Measurements from ENCODE around the gene PKNOX2. TPM values are rescaled to one million over a fixed set of nuclear protein-coding genes. Genes with fewer than 3 reads are reported as not detected.

PKNOX2 gene
- 2.6 and 3.1 TPM in 2 replicates for total RNA-seq

DNA sequence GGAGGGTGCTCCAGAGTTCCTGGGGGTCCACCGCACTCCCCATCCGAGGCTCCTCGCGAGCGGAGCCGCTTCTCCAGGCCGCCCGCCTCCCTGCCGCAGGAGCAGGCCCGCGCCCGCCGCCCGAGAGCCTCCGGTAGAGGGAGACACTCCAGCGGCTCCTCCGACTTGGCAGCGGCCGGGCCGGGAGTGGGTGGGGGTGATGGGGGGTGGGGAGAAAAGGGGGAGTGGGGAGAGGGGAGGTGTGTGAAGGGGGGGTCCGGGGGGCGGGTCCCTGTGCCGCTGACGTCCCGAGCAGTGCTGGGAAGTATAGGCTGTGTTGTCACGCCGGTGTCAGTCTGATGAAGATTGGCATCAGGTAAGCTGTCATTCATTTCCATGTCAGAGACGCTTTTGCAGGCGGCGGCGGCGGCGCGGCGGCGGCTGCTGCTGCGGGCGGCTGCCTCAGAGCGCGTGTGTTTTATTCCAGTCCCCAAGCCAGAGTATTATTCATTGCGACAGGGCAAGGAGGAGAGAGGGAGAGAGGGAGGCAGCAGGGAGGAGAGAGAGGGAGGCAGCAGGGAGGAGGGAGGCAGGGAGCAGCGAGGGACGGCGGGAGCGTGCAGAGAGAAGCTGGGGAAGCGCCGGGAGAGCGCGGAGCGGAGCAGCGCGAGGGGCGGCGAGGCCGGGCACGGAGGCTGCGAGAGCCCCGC is at the start of gene PKNOX2:
PKNOX2 (plus strand) TSS at position 330 of the 689 bp plus-strand sequence. CDS start 186,555 bp downstream, outside the sequence.

Small RNAs within 50 kb of the gene (small RNA-seq; reads per million reads assigned to genes)
- gene RNU6-321P: not detected

Other genes starting within 250 kb of the PKNOX2 start
- 0.22 TPM in 1 of 2 replicates, not detected in the other for gene HEPN1, start 245.5 kb upstream of the PKNOX2 start, total RNA-seq
- not detected in 2 replicates for gene HEPACAM, start 228.7 kb upstream of the PKNOX2 start, total RNA-seq
- gene CCDC15, start 210.5 kb upstream of the PKNOX2 start, total RNA-seq: 3.5 and 5.1 TPM in 2 replicates
- gene SLC37A2, start 101.4 kb upstream of the PKNOX2 start, total RNA-seq: 9.1 and 11.4 TPM in 2 replicates
- gene TMEM218, start 53.1 kb upstream of the PKNOX2 start, total RNA-seq: 20.8 TPM in 2 replicates

Measured in placental epithelial cell (primary cell).